CD1c-positive myeloid dendritic cell (primary cell): ENCODE results near the gene APBB2.

Experiments
- DNase-seq: peaks from one replicate; pipeline ENCODE4 v3.0.0-alpha.2; 2016; ENCODE audit errors: extremely low spot score

The APBB2 gene

GRCh38 chr4:41135801-41136200 lies 78.5 kb downstream of the APBB2 start:
- no peak for DNase-seq

GRCh38 chr4:41134581-41134980 lies 79.8 kb downstream of the APBB2 start:
- no peak for DNase-seq

- DNase-seq: no peak
Observed at GRCh38 chr4:41133454-41134018, 80.8 kb downstream of the APBB2 start.

DNA sequence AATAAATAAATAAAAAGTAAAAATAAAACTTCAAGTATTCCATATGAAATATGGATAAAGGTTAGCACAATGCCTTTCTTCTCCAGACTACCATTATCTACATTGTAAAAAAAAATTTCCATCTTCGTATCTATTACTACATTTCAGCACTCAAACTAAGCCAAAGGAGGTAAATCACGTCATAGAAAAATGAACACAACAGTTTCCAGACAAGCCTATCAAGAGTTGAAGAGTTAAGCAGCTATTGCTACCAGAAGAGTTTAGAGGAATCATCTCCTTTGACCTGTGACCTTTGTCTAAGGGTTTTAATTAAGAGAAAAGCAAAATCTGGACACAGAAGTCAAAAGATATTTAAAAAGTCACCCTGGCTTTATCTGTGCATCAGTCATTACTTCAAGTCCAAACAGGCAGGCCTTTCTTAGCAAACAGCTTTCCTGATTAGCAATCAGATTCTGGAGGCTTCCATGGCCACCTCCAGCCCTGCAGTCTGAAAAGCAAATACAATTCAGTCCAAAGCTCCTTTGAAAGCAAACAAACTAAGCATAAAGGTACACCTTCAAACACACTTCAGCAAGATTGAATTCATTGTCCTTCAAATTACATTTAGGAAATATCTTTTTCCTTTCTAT lies 82.2 kb downstream of the APBB2 start:
- DNase-seq: no peak

GRCh38 chr4:41129936-41130440 lies 84.4 kb downstream of the APBB2 start:
- DNase-seq: no peak

DNA sequence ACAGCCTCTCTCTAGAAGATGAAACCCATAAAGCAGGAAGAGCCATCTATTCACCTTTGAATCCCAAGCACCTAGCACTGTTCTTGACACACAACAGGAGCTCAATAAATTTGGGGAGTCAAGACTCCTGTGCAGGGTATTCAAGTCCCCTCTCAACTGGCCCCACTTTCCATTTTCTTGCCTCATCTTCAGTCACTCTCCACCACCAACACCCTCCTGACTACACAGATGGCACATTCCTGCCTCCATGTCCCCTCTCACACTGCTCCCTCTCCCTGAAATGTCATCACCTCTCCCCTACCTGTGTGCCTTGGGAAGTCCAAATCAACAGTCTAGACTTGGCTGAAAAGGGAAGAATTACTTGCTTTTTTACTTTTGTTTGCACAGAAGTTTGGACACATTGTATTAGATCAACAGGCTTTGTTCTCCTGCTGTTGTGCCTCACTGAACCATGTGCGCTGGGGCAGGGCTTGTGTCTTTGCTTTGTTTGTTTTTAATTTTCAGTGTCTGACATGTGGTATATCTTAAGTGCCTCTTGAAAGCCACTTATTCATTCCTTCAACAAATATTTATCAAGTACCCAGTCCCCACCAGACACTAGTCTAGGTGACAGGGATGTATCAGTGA lies 85.1 kb downstream of the APBB2 start:
- no peak for DNase-seq

- DNase-seq: no peak
Observed at GRCh38 chr4:41125558-41126311, 88.6 kb downstream of the APBB2 start.

GRCh38 chr4:41124916-41125548 lies 89.3 kb downstream of the APBB2 start:
- DNase-seq: no peak

GRCh38 chr4:41122775-41123174 lies 91.6 kb downstream of the APBB2 start:
- DNase-seq: no peak

GRCh38 chr4:41122309-41122708 lies 92.0 kb downstream of the APBB2 start:
- DNase-seq: no peak

GRCh38 chr4:41121906-41122305 lies 92.4 kb downstream of the APBB2 start:
- DNase-seq: no peak

DNA sequence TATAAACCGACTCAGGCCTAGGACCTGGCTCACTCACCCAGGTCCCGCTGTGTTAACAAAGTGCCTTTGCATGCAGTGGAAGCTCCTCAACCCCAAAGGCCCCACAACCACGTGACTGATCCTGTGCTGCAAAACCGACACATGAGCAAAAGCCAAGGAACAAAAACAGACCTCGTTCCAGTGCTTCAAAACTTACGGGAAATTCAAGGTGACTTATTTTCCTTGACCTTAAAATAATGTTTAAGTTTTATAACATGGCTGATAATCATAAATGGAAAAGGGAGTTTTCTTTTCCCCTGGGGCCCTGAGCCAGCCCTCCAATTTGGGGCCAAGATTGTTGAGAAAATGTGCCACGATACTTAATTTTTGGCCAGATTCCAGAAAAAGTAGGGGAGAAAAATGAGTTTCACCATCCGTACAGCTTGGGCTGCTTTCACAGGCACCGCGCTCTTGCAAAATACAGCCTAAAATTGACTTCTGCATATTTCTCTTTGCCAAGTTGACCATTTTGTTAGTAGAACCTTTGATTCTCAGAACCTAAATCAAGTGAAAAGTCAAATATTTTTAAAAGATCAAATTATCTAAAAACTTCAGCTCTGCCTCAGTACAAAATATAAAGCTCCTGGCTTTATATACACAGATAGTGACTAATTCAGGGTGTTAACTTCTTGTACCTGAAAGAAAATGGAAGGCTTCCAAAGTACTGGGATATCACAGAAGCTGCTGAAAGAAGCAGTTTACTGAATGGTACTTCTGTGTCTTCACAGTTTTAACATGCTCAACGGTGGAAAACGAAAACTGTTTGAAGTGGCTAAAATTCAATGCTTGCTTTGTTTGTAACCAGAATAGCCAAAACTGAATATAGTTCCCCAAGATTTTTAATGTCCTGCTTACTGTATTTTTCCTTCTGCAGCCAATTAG lies 93.8 kb downstream of the APBB2 start:
- DNase-seq: no peak

- no peak for DNase-seq
Observed at GRCh38 chr4:41119867-41120295, 94.5 kb downstream of the APBB2 start.

GRCh38 chr4:41111791-41112190 lies 102.6 kb downstream of the APBB2 start:
- DNase-seq: no peak

- DNase-seq: no peak
Observed at GRCh38 chr4:41110050-41110449, 104.3 kb downstream of the APBB2 start.

GRCh38 chr4:41108481-41108880 lies 105.9 kb downstream of the APBB2 start:
- DNase-seq: no peak

DNA sequence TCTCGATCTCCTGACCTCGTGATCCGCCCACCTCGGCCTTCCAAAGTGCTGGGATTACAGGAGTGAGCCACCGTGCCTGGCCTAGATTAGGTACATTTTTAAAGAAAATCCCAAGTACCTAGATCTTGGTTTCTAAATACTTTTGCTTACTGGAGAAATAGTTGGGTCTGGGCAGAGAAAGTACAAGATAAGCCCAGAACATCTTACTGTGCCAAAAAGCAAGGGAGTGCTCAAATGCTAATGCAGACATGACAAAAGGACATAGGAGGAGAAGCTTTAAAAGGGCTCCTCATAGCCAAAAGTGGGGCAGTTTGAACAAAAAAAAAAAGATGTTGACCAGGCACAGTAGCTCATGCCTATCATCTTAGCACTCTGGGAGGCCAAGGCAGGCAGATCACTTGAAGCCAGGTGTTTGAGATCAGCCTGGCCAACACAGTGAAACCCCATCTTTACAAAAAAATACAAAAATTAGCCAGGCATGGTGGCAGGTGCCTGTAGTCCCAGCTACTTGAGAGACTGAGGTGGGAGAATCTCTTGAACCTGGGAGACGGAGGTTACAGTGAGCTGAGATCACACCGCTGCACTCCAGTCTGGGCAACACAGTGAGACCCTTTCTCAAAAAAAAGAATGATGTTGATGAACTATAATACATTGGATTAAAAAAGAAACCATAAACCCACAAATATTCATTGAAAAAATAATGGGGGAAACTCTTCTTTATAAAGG lies 107.5 kb downstream of the APBB2 start:
- DNase-seq: no peak

- no peak for DNase-seq
Observed at GRCh38 chr4:41106081-41106480, 108.3 kb downstream of the APBB2 start.

- DNase-seq: no peak
Observed at GRCh38 chr4:41104155-41104554, 110.2 kb downstream of the APBB2 start.

GRCh38 chr4:41103657-41104056 lies 110.7 kb downstream of the APBB2 start:
- no peak for DNase-seq
